Subcutaneous abdominal adipose tissue (tissue), 5 donors: ENCODE data around the gene PRR9.

ENCODE experiments used
- H3K27ac ChIP-seq: one replicate; pipeline ENCODE4 v1.7.0; 2013; ENCODE audit warnings: low read depth, mild to moderate bottlenecking, inconsistent platforms, low read length, moderate library complexity
- H3K27me3 ChIP-seq, 5 donors: one replicate each; pipeline ENCODE4 v1.7.0; 2013; ENCODE audit warnings: low read length in 5 of 5, inconsistent platforms in 1 of 5; ENCODE audit not compliant: control insufficient read depth in 5 of 5, insufficient read depth in 4 of 5
- H3K36me3 ChIP-seq, 5 donors: one replicate each; pipeline ENCODE4 v1.7.0; 2013; ENCODE audit warnings: low read length in 5 of 5; ENCODE audit not compliant: control insufficient read depth in 5 of 5, insufficient read depth in 5 of 5
- H3K4me1 ChIP-seq, 5 donors: one replicate each; pipeline ENCODE4 v1.7.0; 2013; ENCODE audit warnings: low read length in 5 of 5, mild to moderate bottlenecking in 3 of 5, moderate library complexity in 1 of 5; ENCODE audit not compliant: control insufficient read depth in 5 of 5, insufficient read depth in 5 of 5
- H3K4me3 ChIP-seq, 5 donors: one replicate each; pipeline ENCODE4 v1.7.0; 2013; ENCODE audit warnings: low read length in 5 of 5, low read depth in 1 of 5
- H3K9ac ChIP-seq, 5 donors: one replicate each; pipeline ENCODE4 v1.7.0; 2013; ENCODE audit warnings: low read length in 5 of 5, mild to moderate bottlenecking in 4 of 5, moderate library complexity in 3 of 5
- H3K9me3 ChIP-seq, 5 donors: one replicate each; pipeline ENCODE4 v1.7.0; 2013; ENCODE audit warnings: low read length in 5 of 5; ENCODE audit not compliant: control insufficient read depth in 5 of 5
- donor health status: healthy.
- donor health status: healthy.
- donor health status: healthy.
- donor health status: healthy.
- donor health status: healthy.

The PRR9 gene

GRCh38 chr1:153246018-153246417 is 28.6 kb downstream of the PRR9 start:
- H3K27ac ChIP-seq: no peak overlapping the region
- H3K27me3 ChIP-seq: peaks cover 0 to 14% (median 2%) of the 10 kb centered on the region in 5 donors
- no peak overlapping the region for H3K9ac ChIP-seq
- peaks cover 0 to 6% (median 0%) of the 10 kb centered on the region in 5 donors for H3K4me1 ChIP-seq
- H3K4me3 ChIP-seq: no peak overlapping the region
- no peaks in the 10 kb centered on the region for H3K9me3 ChIP-seq
- no peaks in the 10 kb centered on the region for H3K36me3 ChIP-seq

GRCh38 chr1:153246825-153247224 is 29.4 kb downstream of the PRR9 start:
- Histone ChIP-seq H3K9ac (no peak overlapping the region), H3K4me1 (peaks cover 0 to 9% (median 2%) of the 10 kb centered on the region in 5 donors), H3K36me3 (no peaks in the 10 kb centered on the region), H3K4me3 (no peak overlapping the region), H3K27ac (no peak overlapping the region), H3K9me3 (no peaks in the 10 kb centered on the region), H3K27me3 (peaks cover 0 to 14% (median 2%) of the 10 kb centered on the region in 5 donors)

GRCh38 chr1:153248176-153248879 is 30.9 kb downstream of the PRR9 start:
- H3K9me3 ChIP-seq: no peaks in the 10 kb centered on the region
- H3K27ac ChIP-seq: no peak overlapping the region
- H3K4me1 ChIP-seq: peaks cover 0 to 9% (median 2%) of the 10 kb centered on the region in 5 donors
- H3K36me3 ChIP-seq: no peaks in the 10 kb centered on the region
- peaks cover 0 to 14% (median 2%) of the 10 kb centered on the region in 5 donors for H3K27me3 ChIP-seq
- no peak overlapping the region for H3K4me3 ChIP-seq
- no peak overlapping the region for H3K9ac ChIP-seq

GRCh38 chr1:153250166-153250565 is 32.8 kb downstream of the PRR9 start:
- Histone ChIP-seq H3K36me3 (no peaks in the 10 kb centered on the region), H3K4me1 (peaks cover 0 to 9% (median 2%) of the 10 kb centered on the region in 5 donors), H3K27ac (no peak overlapping the region), H3K9me3 (no peaks in the 10 kb centered on the region), H3K27me3 (peaks cover 0 to 18% (median 2%) of the 10 kb centered on the region in 5 donors), H3K9ac (no peak overlapping the region), H3K4me3 (no peak overlapping the region)

- H3K9me3 ChIP-seq: no peaks in the 10 kb centered on the region
- peaks cover 0 to 9% (median 2%) of the 10 kb centered on the region in 5 donors for H3K4me1 ChIP-seq
- peaks cover 0 to 15% (median 3%) of the 10 kb centered on the region in 5 donors for H3K27me3 ChIP-seq
- no peaks in the 10 kb centered on the region for H3K36me3 ChIP-seq
- H3K4me3 ChIP-seq: no peak overlapping the region
- H3K9ac ChIP-seq: no peak overlapping the region
- no peak overlapping the region for H3K27ac ChIP-seq
Observed at GRCh38 chr1:153251087-153251486, 33.7 kb downstream of the PRR9 start.

- Histone ChIP-seq H3K9ac (no peak overlapping the region), H3K27ac (no peak overlapping the region), H3K9me3 (no peaks in the 10 kb centered on the region), H3K4me3 (no peak overlapping the region), H3K27me3 (peaks cover 0 to 15% (median 3%) of the 10 kb centered on the region in 5 donors), H3K4me1 (peaks cover 0 to 9% (median 2%) of the 10 kb centered on the region in 5 donors), H3K36me3 (no peaks in the 10 kb centered on the region)
Observed at GRCh38 chr1:153251562-153251961, 34.2 kb downstream of the PRR9 start.

- Histone ChIP-seq H3K27ac (no peak overlapping the region), H3K4me3 (no peak overlapping the region), H3K9ac (no peak overlapping the region), H3K36me3 (no peaks in the 10 kb centered on the region), H3K4me1 (peaks cover 0 to 9% (median 2%) of the 10 kb centered on the region in 5 donors), H3K27me3 (peaks cover 0 to 15% (median 3%) of the 10 kb centered on the region in 5 donors), H3K9me3 (no peaks in the 10 kb centered on the region)
Observed at GRCh38 chr1:153251988-153252387, 34.6 kb downstream of the PRR9 start.

GRCh38 chr1:153253076-153253475 is 35.7 kb downstream of the PRR9 start:
- Histone ChIP-seq H3K4me3 (no peak overlapping the region), H3K27me3 (peaks cover 0 to 10% (median 1%) of the 10 kb centered on the region in 5 donors), H3K27ac (no peak overlapping the region), H3K4me1 (peaks cover 0 to 9% (median 2%) of the 10 kb centered on the region in 5 donors), H3K9me3 (no peaks in the 10 kb centered on the region), H3K36me3 (no peaks in the 10 kb centered on the region), H3K9ac (no peak overlapping the region)

- Histone ChIP-seq H3K9ac (no peak overlapping the region), H3K4me3 (no peak overlapping the region), H3K9me3 (no peaks in the 10 kb centered on the region), H3K27ac (no peak overlapping the region), H3K27me3 (peaks cover 0 to 7% (median 0%) of the 10 kb centered on the region in 5 donors), H3K4me1 (peaks cover 0 to 9% (median 2%) of the 10 kb centered on the region in 5 donors), H3K36me3 (no peaks in the 10 kb centered on the region)
Observed at GRCh38 chr1:153253693-153254092, 36.3 kb downstream of the PRR9 start.

- Histone ChIP-seq H3K27me3 (peaks cover 14 to 40% (median 31%) of the 10 kb centered on the region in 5 donors), H3K4me1 (peaks cover 0 to 17% (median 10%) of the 10 kb centered on the region in 5 donors), H3K9me3 (no peaks in the 10 kb centered on the region), H3K9ac (no peak within 1 kb of the TSS), H3K27ac (no peak within 1 kb of the TSS), H3K36me3 (no peaks in the 10 kb centered on the region), H3K4me3 (no peak within 1 kb of the TSS)
Observed at GRCh38 chr1:153259387-153259786, 42.0 kb downstream of the PRR9 start, which contains the start of gene LORICRIN. LORICRIN (plus strand) TSS chr1:153259687; CDS start chr1:153260950, 1,263 bp downstream.
